OCI-LY7 (cell line): ENCODE measurements around the gene CBFA2T3.

Experiments used
- CTCF ChIP-seq: fragments of 200-600 bp; sonication (generic); conservative IDR thresholded peaks from 2 replicates; pipeline ENCODE4 v1.5.1; 2014; ENCODE audit warnings: mild to moderate bottlenecking, antibody characterized with exemption, low read length, moderate library complexity, mixed read lengths
- EZH2phosphoT487 ChIP-seq: fragments of 200-600 bp; sonication (generic); IDR thresholded peaks from 2 replicates; pipeline ENCODE4 v1.6.1; 2018; ENCODE audit warnings: low read depth, borderline replicate concordance, mild to moderate bottlenecking, mixed run types, antibody characterized with exemption, low read length, moderate library complexity, mixed read lengths

DNA sequence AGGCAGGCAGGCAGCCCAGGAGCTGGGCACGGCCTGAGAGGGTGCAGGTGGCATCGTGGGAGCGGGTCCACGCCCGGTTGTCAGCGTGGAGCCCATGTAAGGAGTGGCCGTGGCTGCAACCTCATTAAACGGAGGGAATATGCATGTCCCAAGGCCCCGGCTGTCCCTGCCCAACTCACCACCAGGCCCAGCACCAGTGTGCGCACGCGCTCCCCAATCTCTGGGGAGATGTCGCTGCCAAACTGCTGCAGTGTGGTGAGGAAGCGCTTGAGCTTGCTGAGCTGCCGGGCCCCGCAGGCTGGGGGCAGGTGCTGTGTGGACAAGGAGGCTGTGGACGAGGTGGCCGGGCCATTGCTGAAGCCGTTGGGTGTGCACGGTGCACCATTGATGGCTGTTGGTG lies 84.9 kb downstream of the CBFA2T3 start:
- TF ChIP-seq CTCF (no peak), EZH2phosphoT487 (no peak)
